ENCODE data around the gene HPSE. TPM values are rescaled to one million over a fixed set of nuclear protein-coding genes. Genes with fewer than 3 reads are reported as not detected.

HPSE gene
- total and polyA plus RNA-seq, 2 of the 13 experiments (the other 11 are each of a cell fraction or from before 2014, with no cell fraction given), result not detected

DNA sequence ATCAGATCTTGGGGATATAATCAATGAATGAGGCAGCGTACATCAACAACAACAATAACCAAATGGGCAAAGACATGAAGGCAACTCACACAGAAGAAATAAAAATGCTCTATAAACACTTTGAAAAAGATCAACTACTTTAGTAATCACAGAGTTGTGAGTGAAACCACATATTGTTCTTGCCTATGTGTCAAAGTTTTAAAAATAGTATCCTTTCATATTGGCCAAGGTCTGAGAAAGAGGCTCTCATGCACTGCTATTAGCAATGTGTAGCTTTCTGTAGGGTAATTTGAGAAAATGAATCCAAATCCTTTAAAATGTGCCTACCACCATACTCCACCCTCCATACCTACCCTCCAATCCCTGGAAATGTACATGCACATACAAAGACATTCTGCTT, 75.1 kb downstream of the HPSE start:
- ChIA-PET CTCF (ENCODE audit: low intra/inter-chr PET ratio, low total read pairs) (interaction anchor here (1.9 kb wide), 1 partner anchor 185 kb away, joined by 21 read pairs; no protein-coding TSS in a partner anchor), POLR2A (no interaction called here)
- peaks cover 2 to 10% of the 10 kb centered on the region in 2 experiments; a peak in 4 of 5 replicates for H3K36me3 ChIP-seq (replicated peaks in 1 of 2; ENCODE audit: control insufficient read depth in 1 of 2, insufficient read depth in 2 of 2, low read length in 2 of 2)
- no peak for FAIRE-seq
- H2AFZ ChIP-seq (ENCODE audit: low read length), result no peak overlapping the region
- DNase-seq (ENCODE audit: low spot score), result no peak
- in situ Hi-C loops (cut with HindIII; ENCODE audit: extremely low pct_ligation_motif_present, low pct_unique_long_range_greater_than_20kb) (loop anchor here (10.0 kb wide), 1 partner anchor 185 kb away; no protein-coding TSS in a partner anchor), intact Hi-C loops (cut with micrococcal nuclease; ENCODE audit: unreplicated experiment) (no loop called here)
- H3K9me3 ChIP-seq (ENCODE audit: low read length), result no peaks in the 10 kb centered on the region
- no TSS peak for BruUV-seq (replicated peaks)
- no peaks in the 10 kb centered on the region for H4K20me1 ChIP-seq (ENCODE audit: insufficient read depth, low read length)
- no peak for ATAC-seq
- no peaks in the 10 kb centered on the region for H3K27me3 ChIP-seq (ENCODE audit: control insufficient read depth in 1 of 2, insufficient read depth in 2 of 2, low read length in 2 of 2)
- H3K79me2 ChIP-seq (ENCODE audit: insufficient read depth, low read length), result no peaks in the 10 kb centered on the region
- no peak for TF ChIP-seq MAZ (IDR thresholded peaks at IDR 0.05; ENCODE audit: borderline replicate concordance, low read depth, low read length)
- no peak for TF ChIP-seq MAZ (CRISPR knock-in tag; IDR thresholded peaks at IDR 0.05; ENCODE audit: low read depth)
- TF ChIP-seq MEIS1 (CRISPR knock-in tag; IDR thresholded peaks at IDR 0.05; ENCODE audit: borderline replicate concordance), result no peak
- no peak for TF ChIP-seq ZNF775 (CRISPR knock-in tag; IDR thresholded peaks at IDR 0.05; ENCODE audit: borderline replicate concordance)
- TF ChIP-seq HMGA1 (CRISPR knock-in tag; conservative IDR thresholded peaks at IDR 0.05), result no peak
- no peak for TF ChIP-seq ZNF572 (CRISPR knock-in tag; IDR thresholded peaks at IDR 0.05)
- no peak for TF ChIP-seq ARID5B (CRISPR knock-in tag; IDR thresholded peaks at IDR 0.05)
- TF ChIP-seq SSRP1 (CRISPR knock-in tag; IDR thresholded peaks at IDR 0.05), result no peak
- TF ChIP-seq TIGD3 (CRISPR knock-in tag; IDR thresholded peaks at IDR 0.05; ENCODE audit: borderline replicate concordance), result no peak
- TF ChIP-seq TBP (CRISPR knock-in tag; IDR thresholded peaks at IDR 0.05), result no peak
- no peak for TF ChIP-seq ZNF552 (CRISPR knock-in tag; IDR thresholded peaks at IDR 0.05; ENCODE audit: borderline replicate concordance)
- no peak for TF ChIP-seq BRF2 (CRISPR knock-in tag; IDR thresholded peaks at IDR 0.05)
- TF ChIP-seq, protein P1, sequence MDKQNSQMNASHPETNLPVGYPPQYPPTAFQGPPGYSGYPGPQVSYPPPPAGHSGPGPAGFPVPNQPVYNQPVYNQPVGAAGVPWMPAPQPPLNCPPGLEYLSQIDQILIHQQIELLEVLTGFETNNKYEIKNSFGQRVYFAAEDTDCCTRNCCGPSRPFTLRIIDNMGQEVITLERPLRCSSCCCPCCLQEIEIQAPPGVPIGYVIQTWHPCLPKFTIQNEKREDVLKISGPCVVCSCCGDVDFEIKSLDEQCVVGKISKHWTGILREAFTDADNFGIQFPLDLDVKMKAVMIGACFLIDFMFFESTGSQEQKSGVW (CRISPR knock-in tag; IDR thresholded peaks at IDR 0.05; ENCODE audit: borderline replicate concordance), result no peak
- no peak overlapping the region for H3K9ac ChIP-seq (ENCODE audit: insufficient read depth, low read depth, low read length)
- H3K4me2 ChIP-seq (ENCODE audit: low read depth, low read length), result no peak overlapping the region
- H3K4me3 ChIP-seq (replicated peaks in 1 of 3; ENCODE audit: insufficient read depth in 1 of 3, low read depth in 2 of 3, low read length in 3 of 3), result no peak overlapping the region
- H3K4me1 ChIP-seq (ENCODE audit: insufficient read depth, low read length), result 0 out of 2 replicates have a peak, but pooled peaks cover 4% of the 10 kb centered on the region
- H3K27ac ChIP-seq (ENCODE audit: extremely low read length, insufficient read depth, low read length), result no peak overlapping the region
- 97% methylated on average over 1 of the region's 1 CpG for WGBS (ENCODE audit: low lambda C conversion rate)

Measured in HepG2 (cell line).